Activated CD4-positive, alpha-beta T cell treated with anti-CD3 and anti-CD28 coated beads, Interleukin-10, Interleukin-2, amounts not matched to agents 100 ng/mL and 50 ng/mL, durations not matched to agents 16 hours and 8 hours (primary cell): ENCODE results near the gene PLAC1.

Experiments used
- DNase-seq: peaks from one replicate; pipeline ENCODE4 v3.0.0-alpha.2; 2020

Gene PLAC1

GRCh38 chrX:134670134-134670924 lies 12.1 kb upstream of the PLAC1 start:
- DNase-seq, result peak; percentile 11

GRCh38 chrX:134669378-134670098 lies 11.3 kb upstream of the PLAC1 start:
- no peak for DNase-seq

GRCh38 chrX:134664202-134664601 lies 5.9 kb upstream of the PLAC1 start:
- DNase-seq, result no peak

GRCh38 chrX:134661295-134661694 lies 3.0 kb upstream of the PLAC1 start:
- DNase-seq, result no peak

GRCh38 chrX:134660627-134661026 lies 2.4 kb upstream of the PLAC1 start:
- no peak for DNase-seq

- no peak for DNase-seq
Observed at GRCh38 chrX:134659761-134660160, 1.5 kb upstream of the PLAC1 start.

GRCh38 chrX:134658760-134659023 lies 421 bp upstream of the PLAC1 start:
- no peak for DNase-seq

- peak; percentile 86 for DNase-seq
Observed at GRCh38 chrX:134654398-134655012, 3.8 kb downstream of the PLAC1 start.

- no peak for DNase-seq
Observed at GRCh38 chrX:134653835-134654234, 4.4 kb downstream of the PLAC1 start.

GRCh38 chrX:134650701-134651100 lies 7.6 kb downstream of the PLAC1 start:
- DNase-seq, result no peak

- no peak for DNase-seq
Observed at GRCh38 chrX:134649770-134650169, 8.5 kb downstream of the PLAC1 start.

GRCh38 chrX:134647477-134647877 lies 10.8 kb downstream of the PLAC1 start:
- DNase-seq, result no peak

- DNase-seq, result no peak
Observed at GRCh38 chrX:134646691-134647090, 11.6 kb downstream of the PLAC1 start.

GRCh38 chrX:134645936-134646543 lies 12.2 kb downstream of the PLAC1 start:
- DNase-seq, result no peak

GRCh38 chrX:134642386-134642785 lies 15.9 kb downstream of the PLAC1 start:
- no peak for DNase-seq

- no peak for DNase-seq
Observed at GRCh38 chrX:134641346-134641745, 16.9 kb downstream of the PLAC1 start.

GRCh38 chrX:134640914-134641313 lies 17.4 kb downstream of the PLAC1 start:
- no peak for DNase-seq

GRCh38 chrX:134636851-134637250 lies 21.4 kb downstream of the PLAC1 start:
- DNase-seq, result no peak

GRCh38 chrX:134634691-134635090 lies 23.6 kb downstream of the PLAC1 start:
- DNase-seq, result peak; percentile 65

GRCh38 chrX:134633832-134634231 lies 24.4 kb downstream of the PLAC1 start:
- no peak for DNase-seq

- DNase-seq, result no peak
Observed at GRCh38 chrX:134633394-134633793, 24.9 kb downstream of the PLAC1 start.

GRCh38 chrX:134632355-134632754 lies 25.9 kb downstream of the PLAC1 start:
- DNase-seq, result no peak

- DNase-seq, result no peak
Observed at GRCh38 chrX:134631426-134632346, 26.6 kb downstream of the PLAC1 start.
